ENCODE results near the gene KIAA0040.

Gene KIAA0040

DNA sequence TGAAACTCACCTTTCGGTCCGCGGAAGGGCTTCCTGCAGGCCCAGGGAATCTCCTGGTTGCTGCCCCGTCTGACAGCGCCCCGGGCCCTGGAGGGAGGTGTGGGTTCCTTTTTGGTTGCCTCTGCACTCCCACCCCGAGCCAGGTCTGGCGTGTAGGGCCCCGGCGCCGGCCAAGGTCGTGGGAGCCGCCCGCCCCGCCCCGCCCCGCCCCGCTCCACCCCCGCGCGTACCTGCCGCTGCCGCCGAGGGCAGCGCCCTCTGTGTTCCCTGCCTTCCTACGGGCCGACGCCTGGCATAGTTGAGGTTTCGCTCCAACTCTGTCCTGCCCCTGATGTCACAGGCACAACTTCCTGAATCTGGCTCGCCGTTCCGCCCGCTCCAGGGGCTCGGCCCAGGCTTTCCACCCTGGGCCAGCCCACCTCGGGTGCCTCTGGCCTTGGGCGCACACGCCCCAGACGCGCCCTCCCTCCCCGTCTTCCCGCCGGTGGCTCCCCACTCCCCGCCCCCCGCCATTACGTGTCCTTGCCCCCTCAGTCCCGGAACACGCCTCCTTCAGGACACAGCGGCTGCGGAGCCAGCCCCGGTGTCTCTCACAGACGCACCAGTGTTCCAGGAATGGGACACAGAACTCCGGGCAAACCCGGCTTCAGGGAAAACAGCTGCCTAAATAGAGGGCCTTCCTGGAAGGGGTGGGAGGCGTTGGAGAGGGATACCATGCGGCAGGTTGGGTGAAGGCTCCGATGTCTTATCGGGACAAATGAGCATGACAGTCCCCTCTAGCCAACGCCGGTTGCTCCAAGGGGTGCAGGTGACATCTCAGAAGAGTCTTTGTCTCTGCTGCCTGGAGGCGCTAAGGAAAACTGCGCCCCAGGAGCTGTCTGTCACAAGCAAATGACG lies at the start of gene KIAA0040:
Gene KIAA0040 (minus strand): TSS at position 147 of the 897 bp plus-strand sequence. CDS start 31,763 bp downstream, outside the sequence.
- no peak for DNase-seq

GRCh38 chr1:175237389-175237788 lies 44.8 kb upstream of the KIAA0040 start:
- DNase-seq, result no peak

DNA sequence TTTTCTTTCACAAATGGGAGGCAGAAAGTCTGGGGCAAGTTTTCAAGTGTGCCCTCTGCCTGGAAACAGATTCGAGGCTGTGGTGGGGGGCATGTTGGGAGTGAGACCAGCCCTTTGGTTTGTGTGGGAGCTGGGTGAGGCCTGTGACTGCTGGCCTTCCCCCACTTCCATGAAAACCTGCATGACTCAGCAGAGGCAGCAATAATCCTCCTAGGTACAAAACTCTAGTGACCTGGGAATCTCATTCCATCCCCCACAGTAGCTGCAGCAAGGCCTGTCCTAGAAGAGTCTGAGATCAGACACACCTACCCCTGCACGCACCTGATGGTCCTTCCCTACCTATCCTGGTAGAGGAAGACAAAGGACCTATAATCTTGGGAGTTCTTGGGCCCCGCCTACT lies 42.1 kb upstream of the KIAA0040 start:
- no peak for DNase-seq

GRCh38 chr1:175232335-175232734 lies 39.8 kb upstream of the KIAA0040 start:
- DNase-seq, result no peak

DNA sequence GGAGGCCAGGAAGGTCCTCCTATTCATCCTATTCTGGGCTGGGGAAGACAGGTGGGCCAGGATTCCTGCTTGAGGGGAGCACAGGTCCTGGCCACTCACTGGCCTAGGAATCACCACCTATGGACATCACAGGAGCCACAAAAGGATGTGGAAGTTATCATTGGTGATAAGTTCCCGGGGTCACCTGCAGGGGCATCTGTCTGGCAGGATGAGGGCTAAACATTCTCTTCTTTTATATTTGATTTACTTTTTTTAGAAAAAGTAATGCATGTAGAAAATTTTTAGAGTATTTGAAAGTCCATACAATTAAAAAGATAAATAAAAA lies 33.2 kb upstream of the KIAA0040 start:
- no peak for DNase-seq

- DNase-seq, result no peak
These were observed 29.8 kb upstream of the KIAA0040 start for GRCh38 chr1:175222296-175222938.

DNA sequence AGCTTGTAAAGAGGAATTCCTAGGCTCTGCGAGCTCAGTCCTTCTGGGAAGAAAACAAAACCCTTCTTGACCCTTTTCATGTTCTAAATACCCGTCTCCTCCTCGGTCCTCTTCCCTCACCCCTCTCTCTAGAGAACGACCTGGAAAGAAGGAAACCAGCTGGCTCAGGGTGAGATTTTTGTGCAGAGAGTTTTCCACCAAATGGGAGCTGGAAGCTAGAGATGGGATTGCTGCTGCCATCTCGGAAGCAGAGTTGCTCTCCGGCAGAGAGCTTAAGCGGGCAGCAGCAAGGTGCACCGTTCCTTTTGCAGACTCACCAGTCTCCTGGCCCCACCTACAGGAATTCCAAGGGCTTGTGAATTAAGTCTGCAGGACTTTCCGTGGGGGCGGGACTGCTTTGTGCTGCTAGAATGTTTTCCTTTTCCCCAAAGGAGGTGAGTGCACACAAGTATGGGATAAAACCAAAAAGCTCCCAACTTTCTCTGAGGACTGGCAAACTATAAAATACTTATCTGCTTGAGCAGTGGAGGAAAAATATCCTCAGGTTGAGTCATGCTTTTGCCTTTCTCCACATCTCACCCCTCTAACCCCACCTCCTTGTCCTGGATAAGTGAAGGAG lies 29.1 kb upstream of the KIAA0040 start:
- DNase-seq, result no peak

- no peak for DNase-seq
These were observed 28.4 kb upstream of the KIAA0040 start for GRCh38 chr1:175220853-175221556.

DNA sequence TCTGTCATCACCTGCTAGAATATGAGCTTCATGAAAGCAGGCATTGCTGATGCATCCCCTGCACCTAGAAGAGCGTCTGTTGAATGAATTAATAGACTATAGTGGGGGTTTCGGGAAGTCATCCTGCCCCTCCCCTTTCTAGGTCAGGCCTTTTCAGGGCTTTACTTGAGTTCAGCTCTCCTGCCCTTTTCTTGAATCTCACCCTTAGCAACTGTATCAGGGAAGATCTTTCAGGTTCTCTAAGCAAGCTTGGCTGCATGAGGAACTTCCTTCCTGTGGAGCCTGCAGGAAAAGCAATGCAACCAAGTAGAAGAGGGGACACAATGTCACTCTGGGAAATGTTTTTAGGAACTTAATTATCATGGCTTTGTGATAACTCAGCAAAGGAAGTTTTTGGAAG lies 27.2 kb upstream of the KIAA0040 start:
- no peak for DNase-seq

DNA sequence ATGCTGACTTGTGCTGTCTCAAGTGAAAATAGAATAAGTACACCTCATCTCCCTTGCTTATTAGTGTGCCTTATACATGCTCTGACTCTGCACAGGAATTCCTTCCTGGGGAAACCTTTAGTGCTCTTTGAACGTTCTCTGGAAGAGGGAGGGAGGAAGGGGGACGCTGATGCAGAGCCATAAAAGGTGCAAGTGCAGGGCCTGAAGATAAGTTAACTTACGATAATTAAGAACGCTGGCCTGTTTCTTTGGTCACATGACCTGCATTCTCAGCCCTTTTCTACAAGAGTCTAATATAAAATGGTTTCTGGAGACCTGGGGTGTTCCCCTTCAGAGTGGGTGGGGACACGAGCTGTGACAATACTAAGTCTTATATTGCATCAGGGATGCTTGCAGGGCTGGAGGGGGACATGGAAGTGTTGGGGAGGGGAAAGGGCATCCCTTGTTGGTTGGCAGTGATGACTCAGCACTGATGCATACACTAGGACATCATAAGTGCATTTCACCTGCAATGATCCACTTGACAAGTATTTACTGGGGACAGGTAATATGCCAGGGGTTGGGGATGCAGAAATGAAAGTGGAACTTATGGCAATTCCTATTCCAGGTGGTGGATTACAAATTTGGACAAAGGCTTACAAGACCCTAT lies 26.3 kb upstream of the KIAA0040 start:
- DNase-seq, result no peak

- peak; percentile 68 for DNase-seq
These were observed 25.4 kb upstream of the KIAA0040 start for GRCh38 chr1:175217721-175218531.

GRCh38 chr1:175216444-175216843 lies 23.9 kb upstream of the KIAA0040 start:
- no peak for DNase-seq

DNA sequence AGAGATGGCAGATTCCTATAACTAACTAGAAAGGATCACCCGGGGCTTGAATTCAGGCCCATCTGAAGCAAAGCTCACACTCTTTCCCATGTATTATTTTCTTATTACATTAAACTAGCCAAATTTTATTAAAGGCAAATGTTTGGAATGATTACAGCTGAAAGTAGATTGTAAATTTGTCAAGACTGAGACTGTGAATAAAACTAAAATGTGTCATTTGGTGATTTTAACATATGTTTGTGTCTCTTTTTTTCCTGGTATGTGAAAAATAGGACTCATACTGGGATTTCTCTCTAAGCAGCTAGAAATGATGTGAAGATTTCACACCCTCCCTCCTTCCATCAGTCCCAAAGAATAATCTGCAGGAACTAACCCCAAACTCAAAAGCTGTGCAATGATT lies 19.1 kb upstream of the KIAA0040 start:
- no peak for DNase-seq

GRCh38 chr1:175210744-175211143 lies 18.2 kb upstream of the KIAA0040 start:
- no peak for DNase-seq

DNA sequence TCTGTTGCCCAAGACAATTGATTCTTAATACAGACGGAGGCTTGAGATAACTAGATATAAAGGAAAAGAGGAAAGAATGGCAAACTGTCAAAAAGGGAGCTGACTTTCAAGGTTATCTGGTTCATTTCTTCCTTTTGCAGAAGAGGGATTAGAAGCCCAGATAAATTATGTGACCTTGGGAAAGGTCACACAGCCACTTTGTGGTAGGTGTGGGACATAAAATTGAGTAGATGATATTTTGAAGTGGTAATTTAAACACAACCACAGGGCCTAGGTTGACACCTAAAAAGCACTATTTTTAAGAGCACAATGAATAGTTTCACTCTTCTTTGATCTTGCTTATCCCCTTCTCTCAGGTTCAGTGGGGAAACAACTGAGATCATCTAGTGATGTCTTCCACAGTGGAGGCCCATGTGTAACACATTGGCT lies 16.9 kb upstream of the KIAA0040 start:
- no peak for DNase-seq

DNA sequence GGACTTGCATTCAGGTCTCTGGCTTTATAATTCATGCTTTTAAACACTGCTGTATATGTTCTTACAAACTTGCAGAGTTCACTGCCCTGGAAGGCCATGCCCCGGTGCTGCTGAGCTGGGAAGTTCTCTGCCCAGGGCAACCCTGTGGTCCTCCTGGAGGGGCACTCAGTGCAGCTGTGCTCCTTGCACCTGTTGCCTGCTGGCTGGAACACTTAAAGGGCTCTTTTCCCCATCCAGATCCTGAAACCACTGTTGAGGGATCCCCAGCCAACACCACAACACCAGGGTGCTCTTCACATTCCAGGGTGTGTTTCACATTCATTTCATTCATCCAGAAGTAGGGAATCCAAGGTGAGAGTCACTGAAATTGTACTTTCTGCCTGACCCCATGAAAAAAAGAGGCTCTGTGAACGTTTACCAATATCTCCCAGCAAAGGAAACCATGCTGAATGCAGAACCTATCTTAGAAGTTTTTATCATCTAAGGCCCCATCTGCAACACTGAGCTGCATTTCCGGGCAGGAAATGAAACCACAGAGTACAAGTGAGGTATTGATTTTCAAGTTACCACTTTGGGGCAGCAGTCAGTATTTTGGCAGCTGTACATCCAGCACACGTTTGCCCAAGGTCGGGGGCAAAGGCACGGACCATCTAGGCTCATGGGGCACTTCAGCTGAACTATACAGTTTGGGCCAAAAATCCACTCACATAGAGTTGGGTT lies 16.4 kb upstream of the KIAA0040 start:
- DNase-seq, result no peak

GRCh38 chr1:175207971-175208370 lies 15.4 kb upstream of the KIAA0040 start:
- no peak for DNase-seq

DNA sequence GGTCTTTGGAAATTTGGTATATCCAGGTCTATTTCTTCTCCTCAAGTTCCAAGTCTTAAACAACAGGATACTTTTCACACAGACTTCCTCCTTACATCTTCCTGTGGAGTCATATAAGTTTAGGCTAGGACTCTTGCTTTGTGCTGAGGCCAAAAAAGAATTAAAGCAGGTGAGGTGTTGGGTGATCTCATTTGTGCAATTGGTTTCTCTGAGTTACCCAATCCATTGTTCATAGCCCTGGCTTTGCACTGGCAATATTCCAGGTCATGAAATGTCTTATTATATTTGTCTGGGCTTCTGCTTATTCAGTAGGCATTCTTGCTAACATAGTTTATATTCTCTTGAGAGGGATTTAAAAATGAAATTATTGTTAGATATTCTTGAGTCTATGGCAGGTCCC lies 14.1 kb upstream of the KIAA0040 start:
- DNase-seq, result no peak

GRCh38 chr1:175204330-175204729 lies 11.8 kb upstream of the KIAA0040 start:
- DNase-seq, result no peak

- DNase-seq, result no peak
These were observed 11.0 kb upstream of the KIAA0040 start for GRCh38 chr1:175203570-175204068.
